ENCODE measurements around the gene CYBA.

The CYBA gene

DNA sequence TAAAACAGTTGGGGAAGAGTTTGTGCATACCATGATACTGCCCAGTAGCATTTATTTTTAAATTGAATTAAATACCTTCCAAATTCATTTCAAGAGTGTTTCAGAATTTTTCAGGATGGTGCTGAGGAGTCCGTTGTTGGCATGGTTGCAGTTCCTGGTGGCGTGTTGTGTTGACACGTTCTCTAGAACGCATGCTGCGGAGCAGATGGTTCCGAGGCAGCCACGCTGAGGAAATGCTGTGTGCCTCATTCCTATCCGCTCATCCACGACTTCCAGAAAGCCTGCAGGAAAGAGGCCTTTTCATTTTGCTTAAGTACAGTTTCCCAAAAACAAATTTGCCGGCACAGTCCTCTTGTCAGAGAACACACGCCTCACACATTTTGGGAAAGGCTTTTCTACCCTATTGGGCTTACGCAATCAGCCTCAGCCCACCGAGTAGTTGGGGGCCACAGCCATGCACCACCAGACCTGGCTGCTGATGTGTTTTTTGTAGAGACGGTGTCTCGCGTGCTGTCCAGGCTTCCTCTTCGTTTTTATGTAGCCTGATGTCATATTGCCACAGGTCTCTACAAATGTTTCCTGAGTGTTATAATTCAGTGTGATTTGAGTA, 44.6 kb downstream of the CYBA start:
- DNase-seq: no peak

DNA sequence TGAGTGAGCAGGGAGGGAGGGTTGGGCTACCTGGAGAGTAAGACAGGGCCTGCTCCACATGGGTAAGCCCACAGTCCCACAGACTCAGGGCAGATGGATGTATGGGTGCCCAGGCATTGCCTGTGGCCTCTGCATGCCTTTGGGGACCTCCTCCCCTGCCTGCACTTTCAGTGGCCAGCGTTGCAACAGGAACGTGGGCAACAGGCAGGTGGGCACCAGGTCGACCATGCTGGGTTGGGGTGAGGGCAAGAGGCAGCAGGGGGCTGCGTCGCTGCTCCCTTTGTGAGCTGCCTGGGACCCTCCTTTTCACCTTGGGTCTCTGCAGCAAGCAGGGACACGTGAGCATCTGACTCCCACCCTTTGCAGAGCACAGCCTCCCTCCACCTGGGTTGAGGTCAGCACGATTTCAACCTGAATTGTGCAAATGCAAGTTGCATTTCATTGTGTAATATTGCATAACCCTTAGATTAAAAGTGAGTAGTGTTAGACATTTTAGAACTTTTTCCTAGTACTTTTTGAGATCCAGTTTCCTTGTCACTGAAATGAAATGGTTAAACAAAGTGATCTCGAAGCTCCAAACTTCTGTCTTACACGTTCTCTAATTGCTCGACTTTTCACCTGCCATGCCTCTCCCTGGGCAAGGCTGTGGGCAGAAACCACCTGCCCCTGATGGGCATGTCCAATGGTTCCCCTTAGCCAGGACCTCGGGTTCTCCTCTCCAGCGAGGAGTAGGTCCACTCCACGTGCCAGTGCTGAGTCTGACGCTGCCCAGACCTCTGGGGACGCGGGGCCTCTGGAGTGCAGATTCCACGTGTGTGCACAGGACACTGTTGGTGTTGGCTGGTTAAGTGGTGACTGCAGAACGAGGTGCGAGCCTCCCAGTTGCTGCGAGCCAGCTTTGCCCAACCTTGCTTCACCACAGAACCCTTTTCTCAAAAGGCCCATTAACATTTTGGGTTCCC, 45.4 kb downstream of the CYBA start:
- no peak for DNase-seq

DNA sequence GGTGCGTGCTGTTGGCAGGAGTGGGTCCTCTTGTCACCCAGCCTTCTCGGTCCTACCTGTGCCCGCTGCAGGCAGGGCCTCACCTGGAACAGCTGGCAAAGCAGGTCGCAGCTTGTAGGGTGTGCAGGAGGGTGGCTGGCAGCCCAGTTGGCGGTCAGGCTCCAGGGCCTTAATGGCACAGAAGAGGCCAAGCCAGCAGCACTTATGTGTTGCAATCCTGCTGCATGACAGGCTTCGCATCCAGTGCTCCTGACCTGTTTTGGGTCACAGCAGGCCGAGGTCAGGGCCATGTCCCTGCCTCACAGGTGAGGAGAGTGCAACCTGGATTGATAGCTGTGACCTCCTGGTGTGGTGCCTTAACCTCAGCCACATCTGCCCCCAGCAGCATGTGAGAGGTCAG, 48.8 kb downstream of the CYBA start:
- DNase-seq: no peak

DNA sequence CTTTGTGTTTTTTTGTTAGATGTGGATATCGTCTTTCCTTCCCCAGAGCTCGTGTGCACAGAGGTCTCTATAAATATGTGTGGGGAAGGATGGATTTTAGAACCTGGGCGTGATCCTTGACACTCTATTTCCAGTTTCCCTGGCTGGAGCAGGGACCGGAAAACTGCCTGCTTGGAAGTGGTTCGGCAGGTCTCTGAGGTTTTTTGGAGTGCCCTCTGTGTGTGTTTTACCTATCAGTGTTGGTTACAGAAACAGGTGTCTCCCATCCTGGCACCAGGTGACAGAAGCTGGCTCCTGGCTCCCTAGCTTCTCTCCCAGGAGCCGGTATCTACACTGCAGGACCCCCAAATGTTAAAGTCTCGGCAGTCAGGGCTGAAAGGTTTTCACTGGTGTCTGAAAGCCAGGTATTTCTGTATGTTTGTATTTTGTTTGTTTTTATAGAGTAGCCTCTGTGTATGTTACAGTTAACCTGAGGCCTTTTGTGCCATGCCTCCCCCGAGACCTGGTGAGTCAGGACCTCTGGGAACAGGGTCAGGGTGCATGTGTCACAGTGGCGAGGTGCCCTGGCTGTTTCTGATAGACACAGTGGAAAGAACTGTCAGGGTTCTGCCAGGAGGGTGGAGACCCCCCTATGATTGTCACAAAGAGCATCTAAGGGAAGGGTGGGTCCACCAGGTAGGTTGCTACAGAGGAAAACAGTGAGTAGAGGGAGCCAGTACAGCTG, 49.4 kb downstream of the CYBA start:
- no peak for DNase-seq

DNA sequence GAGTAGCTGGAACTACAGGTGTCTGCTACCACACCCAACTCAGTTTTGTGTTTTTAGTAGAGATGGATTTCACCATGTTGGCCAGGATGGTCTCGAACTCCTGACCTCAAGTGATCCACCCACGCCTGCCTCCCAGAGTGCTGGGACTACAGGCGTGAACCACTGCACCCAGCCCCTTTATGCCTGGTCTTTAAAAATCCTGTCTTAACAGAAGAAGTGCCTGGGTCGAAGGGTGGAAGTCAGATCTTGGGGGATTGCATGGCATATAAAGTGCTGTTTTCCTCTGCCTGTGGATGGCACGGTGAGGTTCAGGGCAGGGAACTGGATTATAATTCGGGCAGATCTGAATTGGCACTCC, 50.3 kb downstream of the CYBA start:
- no peak for DNase-seq

DNA sequence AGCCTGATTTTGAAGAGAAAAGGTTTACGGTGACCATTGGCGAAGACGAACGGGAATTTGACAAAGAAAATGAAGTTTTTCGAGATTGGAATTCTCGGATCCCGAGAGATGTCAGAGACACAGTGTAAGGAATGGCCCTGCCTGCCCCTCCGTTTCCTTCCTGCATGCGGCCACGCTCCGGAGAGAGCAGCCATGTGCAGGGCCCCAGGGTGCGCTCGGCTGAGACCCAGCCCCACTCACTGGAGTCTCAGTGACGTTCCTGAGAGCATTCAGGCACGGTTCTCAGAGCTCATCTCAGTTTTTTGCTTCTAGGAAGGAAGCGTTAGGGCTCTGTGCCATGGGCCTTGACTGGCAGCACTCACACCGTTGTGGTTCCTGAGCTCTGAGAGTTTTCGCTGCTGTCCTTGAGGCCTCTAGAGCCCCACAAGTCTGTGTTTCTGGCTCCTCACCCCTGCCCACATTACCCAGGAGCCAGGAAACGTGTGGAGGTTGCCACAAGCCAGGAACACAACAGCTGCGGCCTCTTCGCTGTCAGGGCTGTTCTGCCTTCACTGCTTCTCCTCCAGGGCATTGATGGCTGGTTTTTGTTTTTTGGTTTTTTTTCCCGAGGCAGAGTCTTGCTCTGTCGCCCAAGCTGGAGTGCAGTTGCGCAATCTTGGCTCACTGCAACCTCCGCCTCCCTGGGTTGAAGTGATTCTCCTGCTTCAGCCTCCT, 50.9 kb downstream of the CYBA start:
- DNase-seq: no peak

DNA sequence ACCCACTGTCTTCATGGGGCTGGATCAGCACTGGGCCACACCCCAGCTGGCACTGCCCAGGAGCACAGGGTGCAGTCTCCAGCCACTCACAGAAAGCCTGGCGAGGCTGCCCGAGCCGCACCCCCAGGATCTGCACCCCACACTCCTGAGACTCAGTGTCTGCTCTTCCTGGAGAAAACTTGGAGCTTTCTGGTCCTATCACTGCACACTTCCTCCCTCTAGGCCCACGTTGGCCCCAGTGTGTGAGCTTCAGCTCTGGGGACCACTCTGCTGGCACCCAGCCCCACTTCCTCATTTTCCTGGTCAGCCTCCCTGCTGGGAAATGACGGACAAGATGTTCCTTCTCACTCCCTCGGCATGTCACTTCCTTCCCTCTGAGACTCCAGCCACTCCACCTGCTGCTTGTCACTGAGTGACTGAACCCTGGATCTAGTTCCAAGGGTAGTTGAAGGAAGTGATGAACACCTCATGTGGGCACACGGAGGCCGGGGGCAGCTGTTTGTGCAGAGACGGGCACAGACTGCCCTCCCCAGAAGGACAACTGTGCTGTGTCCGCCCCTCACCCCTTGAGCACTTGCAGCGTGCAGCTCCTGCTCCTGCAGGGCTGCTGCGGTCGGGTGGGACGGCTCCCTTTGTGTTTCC, 51.6 kb downstream of the CYBA start:
- DNase-seq: peak; percentile 20

DNA sequence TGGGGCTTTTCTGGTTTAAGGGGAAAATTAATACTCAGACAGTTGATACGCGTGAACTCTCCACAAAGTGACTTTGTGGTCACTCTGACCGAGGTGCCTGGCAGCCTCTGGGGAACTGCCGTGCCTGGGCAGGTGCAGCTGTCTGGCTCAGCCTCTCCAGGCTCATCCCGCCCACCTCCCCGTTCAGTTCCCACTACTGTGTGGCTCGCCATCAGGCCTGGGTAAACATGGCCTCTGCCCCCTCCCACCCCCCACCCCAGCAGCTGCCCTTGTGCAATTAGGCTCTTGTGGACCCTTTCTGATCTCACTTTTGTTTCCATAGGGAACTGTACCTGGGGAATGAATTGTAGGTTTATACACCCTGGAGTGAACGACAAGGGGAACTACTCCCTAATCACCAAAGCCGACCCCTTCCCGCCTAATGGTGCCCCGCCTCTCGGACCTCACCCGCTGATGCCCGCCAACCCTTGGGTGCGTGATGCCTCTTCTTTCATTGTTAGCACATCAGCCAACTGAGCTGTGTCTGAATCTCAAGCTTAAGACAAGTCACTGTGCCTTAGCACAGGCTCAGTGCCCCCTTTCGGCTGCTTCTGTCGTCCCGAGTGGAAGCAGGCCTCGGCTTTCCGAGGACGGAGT, 52.9 kb downstream of the CYBA start:
- DNase-seq: no peak

DNA sequence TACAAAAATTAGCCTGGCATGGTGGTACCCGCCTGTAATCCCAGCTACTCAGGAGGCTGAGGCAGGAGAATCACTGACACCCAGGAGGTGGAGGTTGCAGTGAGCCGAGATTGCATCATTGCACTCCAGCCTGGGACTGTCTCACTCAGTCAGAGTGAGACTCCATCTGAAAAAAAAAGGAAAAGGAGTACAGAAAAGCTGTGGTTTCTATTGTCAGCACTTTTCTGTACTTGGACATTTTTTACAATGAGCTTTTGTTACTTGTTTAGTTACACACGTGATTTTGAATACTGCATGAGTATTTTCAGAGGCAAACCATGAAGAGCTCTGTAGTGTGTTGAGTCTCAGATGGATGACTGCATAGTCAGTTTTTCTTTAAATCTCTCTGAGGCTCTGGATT, 54.4 kb downstream of the CYBA start:
- DNase-seq: no peak

DNA sequence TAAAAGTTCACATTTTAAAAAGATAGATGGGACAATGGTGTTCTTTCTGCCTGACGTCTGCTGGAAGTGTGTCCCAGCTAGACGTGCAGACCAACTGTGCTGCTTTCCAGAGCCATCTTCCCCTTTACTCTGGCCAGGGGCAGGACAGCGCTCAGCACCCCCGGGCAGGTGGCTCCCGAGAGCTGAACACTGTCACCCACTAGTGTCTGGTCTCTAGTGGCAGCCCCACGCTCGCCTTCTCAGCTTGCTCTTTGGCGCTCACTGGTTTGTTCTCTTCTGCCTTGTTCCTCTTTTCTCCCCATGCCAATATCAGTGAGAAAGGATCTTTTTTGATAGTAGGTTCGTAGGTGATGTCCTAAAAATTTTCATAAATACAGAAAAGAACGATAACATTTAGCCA, 54.9 kb downstream of the CYBA start:
- no peak for DNase-seq

DNA sequence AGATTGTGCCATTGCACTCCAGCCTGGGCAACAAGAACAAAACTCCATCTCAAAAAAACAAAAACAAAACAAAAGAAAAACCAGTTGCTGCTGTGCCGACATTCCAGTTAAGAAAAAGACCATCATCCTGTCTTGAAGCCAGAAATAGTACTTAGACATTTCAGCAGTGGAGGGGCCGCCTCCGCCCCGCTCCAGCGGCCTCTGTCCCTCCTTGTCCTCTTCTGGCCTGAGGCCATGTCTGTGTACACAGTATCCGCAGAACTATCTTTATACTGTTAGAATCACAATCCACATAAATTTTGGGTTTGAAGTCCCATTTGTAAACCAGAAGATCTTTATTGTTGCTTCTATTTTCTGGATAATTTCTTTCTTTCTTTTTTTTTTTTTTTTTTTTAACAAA, 55.8 kb downstream of the CYBA start:
- no peak for DNase-seq

DNA sequence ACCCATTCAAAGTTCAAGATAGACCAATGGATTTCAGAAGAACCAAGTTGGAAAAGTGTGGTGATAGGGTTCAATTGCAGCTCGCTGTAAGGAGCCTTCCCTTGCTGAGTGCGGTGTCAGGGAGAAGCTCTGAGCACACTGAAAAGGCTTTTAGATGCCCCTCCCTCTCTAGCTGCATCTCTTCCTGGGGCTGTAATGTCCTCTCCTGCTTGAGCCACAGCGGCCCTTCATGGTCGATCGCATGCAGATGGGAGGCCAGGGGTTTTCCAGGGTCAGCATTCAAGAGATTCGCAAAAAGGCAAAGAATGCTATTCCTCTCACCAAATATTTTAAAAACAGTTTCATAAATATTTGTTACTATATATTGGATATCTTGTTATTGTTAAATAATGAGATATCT, 56.9 kb downstream of the CYBA start:
- DNase-seq: no peak

DNA sequence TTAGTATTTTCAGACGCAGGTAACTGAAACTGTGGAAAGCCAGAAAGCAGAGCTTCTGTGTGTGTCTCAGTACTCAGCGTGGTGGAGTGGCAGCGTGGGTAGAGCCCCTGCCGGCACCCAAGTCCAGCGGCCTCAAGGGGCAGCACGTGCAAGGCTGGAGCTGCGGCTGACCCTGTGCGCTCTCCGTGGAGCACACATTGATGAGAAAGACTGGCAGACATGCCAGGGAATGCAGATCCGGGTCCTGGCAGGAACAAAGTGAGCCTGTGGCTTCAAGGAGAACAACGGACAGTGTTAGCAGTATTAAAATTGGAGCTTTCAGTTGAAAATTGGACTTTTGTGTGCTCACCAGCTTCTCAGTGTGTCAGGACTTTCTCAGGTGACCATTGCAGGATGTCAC, 57.4 kb downstream of the CYBA start:
- no peak for DNase-seq
